Prostate gland (tissue), 2 donors: ENCODE data around the gene N4BP2L2. TPM values are rescaled to one million over a fixed set of nuclear protein-coding genes. Genes with fewer than 3 reads are reported as not detected.

Experiments used
- DNase-seq: peaks from one replicate; pipeline ENCODE4 v3.0.0-alpha.2; 2019; ENCODE audit warnings: low spot score
- H3K27ac ChIP-seq, 2 donors: fragments of 200-600 bp; sonication (generic); 2 replicates each; pipeline ENCODE4 v1.5.1; 2017 to 2019
- H3K27me3 ChIP-seq: fragments of 200-600 bp; sonication (generic); replicated peaks from 2 replicates; pipeline ENCODE4 v1.5.1; 2019; ENCODE audit not compliant: insufficient read depth
- H3K36me3 ChIP-seq, 2 donors: fragments of 200-600 bp; sonication (generic); 1 replicate in 1 of 2; 2 replicates in 1 of 2; pipeline versions ENCODE4 v1.5.1 to v1.8.1; 2017 to 2019
- H3K4me1 ChIP-seq: fragments of 200-600 bp; sonication (generic); replicated peaks from 2 replicates; pipeline ENCODE4 v1.5.1; 2019
- H3K4me3 ChIP-seq, 2 donors: fragments of 200-600 bp; sonication (generic); 2 replicates each; pipeline ENCODE4 v1.5.1; 2017 to 2019
- H3K9me3 ChIP-seq: fragments of 200-600 bp; sonication (generic); 2 replicates; pipeline ENCODE4 v1.5.1; 2017
- CTCF ChIP-seq, 4 experiments: fragments of 200-600 bp in 2 of 4; fragments of 450-650 bp in 2 of 4; sonication (generic) in 2 of 4; IDR thresholded peaks; 1 replicate in 3 of 4; 2 replicates in 1 of 4; pipeline ENCODE4 v1.5.1; 2016 to 2019; ENCODE audit warnings: antibody characterized with exemption in 4 of 4, mild to moderate bottlenecking in 2 of 4, moderate library complexity in 2 of 4
- POLR2A ChIP-seq: fragments of 450-650 bp; IDR thresholded peaks from one replicate; pipeline ENCODE4 v1.6.1; 2016; ENCODE audit warnings: antibody characterized with exemption, mild to moderate bottlenecking
- POLR2AphosphoS5 ChIP-seq: sonication (generic); formaldehyde crosslinking; IDR thresholded peaks from one replicate; pipeline ENCODE4 v1.6.1; 2017; ENCODE audit warnings: antibody characterized with exemption
- WGBS: methylation state at CpG from one replicate; pipeline ENCODE4 v1.1.5; 2018; 5-methylcytosine and 5-hydroxymethylcytosine counted together
- intact Hi-C: fragments of 100-400 bp; cut with DNase I; formaldehyde crosslinking; loops from one replicate; pipeline ENCODE4 v1.14.2; 2022
- total RNA-seq, 2 donors: library from RNA; depleted of rRNA; stranded (reverse); fragments of >200 nt; gene quantifications; one replicate each; pipeline ENCODE4 v1.1.0, GENCODE V29; 2016

N4BP2L2 gene
- total RNA-seq, 2 donors from 2014 or later, result 80.9 to 475 TPM

DNA sequence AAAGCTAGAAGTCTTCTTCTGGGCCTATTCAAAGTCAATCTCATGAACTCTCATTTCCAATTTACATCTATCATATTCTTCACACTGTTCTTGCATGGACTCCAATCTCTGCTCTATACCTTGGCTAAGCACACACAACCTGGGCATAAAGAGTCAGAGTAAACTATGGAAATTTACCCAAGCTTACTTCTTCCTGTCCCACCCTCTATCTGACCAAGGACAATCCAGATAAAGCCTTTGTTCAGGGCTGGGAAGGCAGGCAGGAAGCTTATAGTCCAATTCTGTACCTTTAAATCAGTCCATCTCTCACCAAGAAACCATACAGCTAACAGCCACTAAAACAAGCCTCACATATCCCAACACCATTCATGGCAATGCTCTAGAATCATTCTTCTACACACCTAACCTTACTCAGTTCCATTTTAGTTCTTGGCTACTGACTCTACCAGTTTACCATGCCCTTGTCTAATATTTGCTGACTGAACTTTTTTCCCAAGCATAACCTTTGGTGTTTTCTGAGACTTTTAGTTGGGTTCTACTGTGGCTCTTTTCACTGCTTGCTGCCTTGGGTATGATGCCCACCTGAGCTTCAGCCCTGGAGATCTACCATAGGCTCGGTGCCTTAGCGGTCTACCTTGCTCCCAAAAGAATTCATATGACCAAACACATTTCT is 38.9 kb downstream of the N4BP2L2 start:
- Histone ChIP-seq H3K9me3 (no peaks in the 10 kb centered on the region), H3K4me1 (no peaks in the 10 kb centered on the region), H3K27me3 (no peaks in the 10 kb centered on the region), H3K4me3 (no peak overlapping the region), H3K27ac (no peak overlapping the region), H3K36me3 (no peaks in the 10 kb centered on the region)
- 100% methylated on average over 2 of the region's 2 CpGs for whole genome bisulfite sequencing
- DNase-seq, result no peak
- TF ChIP-seq POLR2A (no peak), CTCF (IDR thresholded peaks at IDR 0.05) (no peak), POLR2AphosphoS5 (no peak)
- intact Hi-C loops, result no loop called here

GRCh38 chr13:32497589-32497988 is 41.0 kb downstream of the N4BP2L2 start:
- H3K4me1 ChIP-seq, result no peaks in the 10 kb centered on the region
- H3K27ac ChIP-seq, result no peak overlapping the region
- H3K4me3 ChIP-seq, result no peak overlapping the region
- 74% methylated on average over 1 of the region's 1 CpG for WGBS
- no peaks in the 10 kb centered on the region for H3K9me3 ChIP-seq
- no peaks in the 10 kb centered on the region for H3K27me3 ChIP-seq
- H3K36me3 ChIP-seq, result no peaks in the 10 kb centered on the region
- no peak for DNase-seq
- TF ChIP-seq POLR2AphosphoS5 (no peak), POLR2A (no peak), CTCF (IDR thresholded peaks at IDR 0.05) (no peak)
- intact Hi-C loops, result no loop called here

GRCh38 chr13:32496599-32497160 is 41.9 kb downstream of the N4BP2L2 start:
- Histone ChIP-seq H3K27me3 (no peaks in the 10 kb centered on the region), H3K4me3 (no peak overlapping the region), H3K27ac (no peak overlapping the region), H3K4me1 (no peaks in the 10 kb centered on the region), H3K9me3 (no peaks in the 10 kb centered on the region), H3K36me3 (no peaks in the 10 kb centered on the region)
- intact Hi-C loops, result no loop called here
- DNase-seq, result no peak
- 3% methylated on average over 1 of the region's 1 CpG for WGBS
- no peak for TF ChIP-seq POLR2AphosphoS5
- TF ChIP-seq CTCF (IDR thresholded peaks at IDR 0.05), result no peak
- no peak for TF ChIP-seq POLR2A

- Histone ChIP-seq H3K9me3 (no peaks in the 10 kb centered on the region), H3K4me3 (no peak overlapping the region), H3K27ac (no peak overlapping the region), H3K36me3 (no peaks in the 10 kb centered on the region), H3K27me3 (no peaks in the 10 kb centered on the region), H3K4me1 (no peaks in the 10 kb centered on the region)
- intact Hi-C loops, result no loop called here
- WGBS, result 95% methylated on average over 4 of the region's 4 CpGs
- TF ChIP-seq POLR2A (no peak), POLR2AphosphoS5 (no peak), CTCF (IDR thresholded peaks at IDR 0.05) (no peak)
- no peak for DNase-seq
Observed at GRCh38 chr13:32495841-32496240, 42.8 kb downstream of the N4BP2L2 start.

- WGBS, result 90% methylated on average over 5 of the region's 5 CpGs
- DNase-seq, result no peak
- no peaks in the 10 kb centered on the region for H3K27me3 ChIP-seq
- H3K4me3 ChIP-seq, result no peak overlapping the region
- no peaks in the 10 kb centered on the region for H3K9me3 ChIP-seq
- no peaks in the 10 kb centered on the region for H3K36me3 ChIP-seq
- no peaks in the 10 kb centered on the region for H3K4me1 ChIP-seq
- no peak for TF ChIP-seq POLR2AphosphoS5
- no peak for TF ChIP-seq CTCF (IDR thresholded peaks at IDR 0.05)
- TF ChIP-seq POLR2A, result no peak
- intact Hi-C loops, result no loop called here
- no peak overlapping the region for H3K27ac ChIP-seq
Observed at GRCh38 chr13:32495429-32495828, 43.2 kb downstream of the N4BP2L2 start.
